Measurements from ENCODE around the gene TEX9. TPM values are rescaled to one million over a fixed set of nuclear protein-coding genes. Genes with fewer than 3 reads are reported as not detected.

Gene TEX9
- total RNA-seq, 1 donor from 2014 or later = 10.3 TPM

DNA sequence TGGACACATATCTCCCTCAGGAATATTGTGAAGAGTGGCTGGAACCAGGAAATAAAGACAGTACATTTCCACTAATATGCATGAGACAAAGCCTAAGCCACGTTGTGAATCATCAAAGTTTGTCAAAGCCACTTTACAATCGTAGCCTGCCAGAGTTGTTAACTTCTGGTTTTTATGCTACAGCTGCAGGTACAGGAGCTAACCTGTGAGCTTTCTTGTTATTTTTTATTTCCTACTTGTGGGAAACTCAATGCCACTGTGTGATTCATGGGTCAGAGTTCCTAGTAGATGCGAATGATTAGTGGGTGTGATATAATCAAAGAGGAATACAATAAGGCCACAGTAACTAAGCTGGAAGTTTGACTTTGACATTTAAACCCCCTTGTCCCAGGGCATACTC lies 44.4 kb upstream of the TEX9 start:
- H3K4me3 Mint-ChIP-seq (ENCODE audit: unreplicated experiment) = no peak overlapping the region
- H3K79me2 ChIP-seq (ENCODE audit: insufficient read depth, low read length) = no peaks in the 10 kb centered on the region
- H3K27me3 Mint-ChIP-seq (ENCODE audit: low read depth, unreplicated experiment) = peaks cover 4% of the 10 kb centered on the region
- H3K4me2 ChIP-seq (ENCODE audit: low read length) = no peak overlapping the region
- H3K9ac ChIP-seq (ENCODE audit: low read length) = no peak overlapping the region
- H3K27ac ChIP-seq (ENCODE audit: low read depth, low read length) = no peak overlapping the region
- peaks cover 2% of the 10 kb centered on the region for H3K9me3 Mint-ChIP-seq (ENCODE audit: unreplicated experiment)
- TF ChIP-seq, protein P1, sequence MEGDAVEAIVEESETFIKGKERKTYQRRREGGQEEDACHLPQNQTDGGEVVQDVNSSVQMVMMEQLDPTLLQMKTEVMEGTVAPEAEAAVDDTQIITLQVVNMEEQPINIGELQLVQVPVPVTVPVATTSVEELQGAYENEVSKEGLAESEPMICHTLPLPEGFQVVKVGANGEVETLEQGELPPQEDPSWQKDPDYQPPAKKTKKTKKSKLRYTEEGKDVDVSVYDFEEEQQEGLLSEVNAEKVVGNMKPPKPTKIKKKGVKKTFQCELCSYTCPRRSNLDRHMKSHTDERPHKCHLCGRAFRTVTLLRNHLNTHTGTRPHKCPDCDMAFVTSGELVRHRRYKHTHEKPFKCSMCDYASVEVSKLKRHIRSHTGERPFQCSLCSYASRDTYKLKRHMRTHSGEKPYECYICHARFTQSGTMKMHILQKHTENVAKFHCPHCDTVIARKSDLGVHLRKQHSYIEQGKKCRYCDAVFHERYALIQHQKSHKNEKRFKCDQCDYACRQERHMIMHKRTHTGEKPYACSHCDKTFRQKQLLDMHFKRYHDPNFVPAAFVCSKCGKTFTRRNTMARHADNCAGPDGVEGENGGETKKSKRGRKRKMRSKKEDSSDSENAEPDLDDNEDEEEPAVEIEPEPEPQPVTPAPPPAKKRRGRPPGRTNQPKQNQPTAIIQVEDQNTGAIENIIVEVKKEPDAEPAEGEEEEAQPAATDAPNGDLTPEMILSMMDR (IDR thresholded peaks at IDR 0.05; ENCODE audit: insufficient read depth, low read depth, low read length) = no peak
- no peak for TF ChIP-seq EZH2 (IDR thresholded peaks at IDR 0.05; ENCODE audit: insufficient read depth, low read length)
- H3K36me3 Mint-ChIP-seq (ENCODE audit: low read depth, unreplicated experiment) = no peaks in the 10 kb centered on the region
- H4K20me1 ChIP-seq (ENCODE audit: insufficient read depth, low read length) = no peaks in the 10 kb centered on the region
- FAIRE-seq (no peak), DNase-seq (ENCODE audit: low read depth) (no peak)
- no peaks in the 10 kb centered on the region for H3K36me3 ChIP-seq (ENCODE audit: insufficient read depth, low read length)
- no peak overlapping the region for H3K4me3 ChIP-seq (ENCODE audit: insufficient read depth, low read depth, low read length)
- H3K9me3 ChIP-seq (ENCODE audit: insufficient read depth, low read depth, low read length) = no peaks in the 10 kb centered on the region
- peaks cover 3% of the 10 kb centered on the region for H3K4me1 Mint-ChIP-seq (ENCODE audit: low read depth, unreplicated experiment)
- no peak overlapping the region for H3K27ac Mint-ChIP-seq (ENCODE audit: unreplicated experiment)
- no peak overlapping the region for H2AFZ ChIP-seq (ENCODE audit: low read depth, low read length)
- H3K4me1 ChIP-seq (ENCODE audit: insufficient read depth, low read length) = no peaks in the 10 kb centered on the region
- no peaks in the 10 kb centered on the region for H3K27me3 ChIP-seq (ENCODE audit: insufficient read depth, low read length)

DNA sequence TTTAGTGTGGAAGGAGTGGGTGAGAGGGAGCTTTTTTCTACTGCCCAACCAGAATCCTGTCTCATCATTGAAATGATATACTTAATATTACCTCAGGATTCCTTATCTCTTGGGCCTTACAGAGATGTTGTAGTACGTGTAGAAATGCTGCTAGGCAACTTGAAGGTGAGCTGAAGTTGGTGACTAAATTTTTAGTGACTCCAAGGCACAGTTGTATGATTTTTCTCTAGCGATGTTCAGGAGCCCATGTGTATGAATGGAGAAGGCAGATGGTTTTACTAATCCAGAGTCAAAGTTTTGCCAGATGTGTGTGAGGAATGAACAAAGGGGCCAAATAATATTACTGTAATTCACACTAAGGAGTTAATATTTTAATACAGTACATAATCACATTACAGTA lies 42.8 kb upstream of the TEX9 start:
- H4K20me1 ChIP-seq (ENCODE audit: insufficient read depth, low read length) = no peaks in the 10 kb centered on the region
- no peak overlapping the region for H3K4me2 ChIP-seq (ENCODE audit: low read length)
- Mint-ChIP-seq H3K4me3 (ENCODE audit: unreplicated experiment) (no peak overlapping the region), H3K27me3 (ENCODE audit: low read depth, unreplicated experiment) (peaks cover 4% of the 10 kb centered on the region), H3K4me1 (ENCODE audit: low read depth, unreplicated experiment) (peaks cover 3% of the 10 kb centered on the region), H3K36me3 (ENCODE audit: low read depth, unreplicated experiment) (peaks cover 1% of the 10 kb centered on the region), H3K9me3 (ENCODE audit: unreplicated experiment) (peaks cover 2% of the 10 kb centered on the region), H3K27ac (ENCODE audit: unreplicated experiment) (no peak overlapping the region)
- no peak overlapping the region for H3K9ac ChIP-seq (ENCODE audit: low read length)
- no peaks in the 10 kb centered on the region for H3K4me1 ChIP-seq (ENCODE audit: insufficient read depth, low read length)
- no peaks in the 10 kb centered on the region for H3K27me3 ChIP-seq (ENCODE audit: insufficient read depth, low read length)
- no peak for FAIRE-seq
- H3K4me3 ChIP-seq (ENCODE audit: insufficient read depth, low read depth, low read length) = no peak overlapping the region
- no peak for DNase-seq (ENCODE audit: low read depth)
- no peaks in the 10 kb centered on the region for H3K9me3 ChIP-seq (ENCODE audit: insufficient read depth, low read depth, low read length)
- H2AFZ ChIP-seq (ENCODE audit: low read depth, low read length) = no peak overlapping the region
- H3K79me2 ChIP-seq (ENCODE audit: insufficient read depth, low read length) = no peaks in the 10 kb centered on the region
- H3K36me3 ChIP-seq (ENCODE audit: insufficient read depth, low read length) = no peaks in the 10 kb centered on the region
- H3K27ac ChIP-seq (ENCODE audit: low read depth, low read length) = no peak overlapping the region
- TF ChIP-seq, protein P1 (IDR thresholded peaks at IDR 0.05; ENCODE audit: insufficient read depth, low read depth, low read length) = no peak

DNA sequence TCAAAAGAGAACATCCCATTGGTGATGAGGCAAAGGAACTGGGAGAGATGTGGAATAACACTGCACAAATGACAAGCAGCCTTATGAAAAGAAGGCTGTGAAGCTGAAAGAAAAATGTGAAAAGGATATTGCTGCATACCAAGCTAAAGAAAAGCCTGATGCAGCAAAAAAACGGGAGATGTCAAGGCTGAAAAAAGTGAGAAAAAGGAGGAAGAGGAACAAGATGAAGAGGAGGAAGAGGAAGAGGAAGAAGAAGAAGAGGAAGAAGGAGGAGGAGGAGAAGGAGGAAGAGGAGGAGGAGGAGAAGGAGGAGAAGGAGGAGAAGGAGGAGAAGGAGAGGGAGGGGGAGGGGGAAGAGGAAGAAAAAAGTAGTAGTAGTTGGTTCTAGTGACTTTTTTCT lies 41.8 kb upstream of the TEX9 start:
- no peak for DNase-seq (ENCODE audit: low read depth)
- Mint-ChIP-seq H3K36me3 (ENCODE audit: low read depth, unreplicated experiment) (peaks cover 1% of the 10 kb centered on the region), H3K27me3 (ENCODE audit: low read depth, unreplicated experiment) (peaks cover 4% of the 10 kb centered on the region), H3K4me3 (ENCODE audit: unreplicated experiment) (no peak overlapping the region), H3K27ac (ENCODE audit: unreplicated experiment) (no peak overlapping the region), H3K9me3 (ENCODE audit: unreplicated experiment) (no peaks in the 10 kb centered on the region), H3K4me1 (ENCODE audit: low read depth, unreplicated experiment) (peaks cover 3% of the 10 kb centered on the region)
- H3K4me2 ChIP-seq (ENCODE audit: low read length) = no peak overlapping the region
- H3K27me3 ChIP-seq (ENCODE audit: insufficient read depth, low read length) = no peaks in the 10 kb centered on the region
- H3K36me3 ChIP-seq (ENCODE audit: insufficient read depth, low read length) = no peaks in the 10 kb centered on the region
- no peaks in the 10 kb centered on the region for H3K79me2 ChIP-seq (ENCODE audit: insufficient read depth, low read length)
- H3K9ac ChIP-seq (ENCODE audit: low read length) = no peak overlapping the region
- no peak for TF ChIP-seq EZH2 (IDR thresholded peaks at IDR 0.05; ENCODE audit: insufficient read depth, low read length)
- TF ChIP-seq, protein P1 (IDR thresholded peaks at IDR 0.05; ENCODE audit: insufficient read depth, low read depth, low read length) = no peak
- H3K9me3 ChIP-seq (ENCODE audit: insufficient read depth, low read depth, low read length) = no peaks in the 10 kb centered on the region
- no peaks in the 10 kb centered on the region for H3K4me1 ChIP-seq (ENCODE audit: insufficient read depth, low read length)
- no peaks in the 10 kb centered on the region for H4K20me1 ChIP-seq (ENCODE audit: insufficient read depth, low read length)
- H3K27ac ChIP-seq (ENCODE audit: low read depth, low read length) = no peak overlapping the region
- H3K4me3 ChIP-seq (ENCODE audit: insufficient read depth, low read depth, low read length) = no peak overlapping the region
- no peak for FAIRE-seq
- H2AFZ ChIP-seq (ENCODE audit: low read depth, low read length) = no peak overlapping the region

Measured in astrocyte (in vitro differentiated cells and primary cell).